ENCODE data around the gene SLC24A4. TPM values are rescaled to one million over a fixed set of nuclear protein-coding genes. Genes with fewer than 3 reads are reported as not detected.

SLC24A4 gene
- total RNA-seq, 4 donors from 2014 or later = 0.08 to 0.37 (median 0.22) TPM

DNA sequence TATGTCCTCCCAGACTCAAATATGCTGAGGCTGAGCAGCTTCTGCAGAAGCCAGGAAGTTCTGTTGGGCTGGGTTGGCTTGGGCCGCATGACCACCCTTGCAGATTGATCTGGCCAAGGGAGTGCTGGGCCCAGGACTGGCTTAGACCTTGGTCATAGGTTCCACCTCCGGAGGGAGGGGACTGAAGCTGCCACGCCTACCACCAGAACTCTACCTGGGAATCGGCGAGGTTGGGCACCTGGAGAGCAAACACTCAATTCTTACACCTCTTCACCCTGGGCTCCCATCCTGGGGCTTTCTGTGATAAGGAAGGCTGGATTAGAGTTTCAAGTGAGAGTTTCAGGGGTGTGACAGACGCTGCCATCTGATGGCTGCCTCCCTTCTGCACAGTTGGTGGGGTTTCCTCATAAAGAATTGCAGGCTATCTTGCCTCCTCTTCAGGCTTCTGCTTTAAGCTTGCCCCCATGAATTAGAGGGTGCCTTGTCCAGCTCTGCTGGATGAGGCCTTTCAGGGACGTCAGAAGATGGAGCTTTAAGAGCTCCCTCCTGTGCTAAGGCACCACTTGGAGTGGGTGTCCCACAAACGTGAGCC, 5.8 kb downstream of the SLC24A4 start:
- intact Hi-C loops (cut with DNase I; ENCODE audit: low total_unique reads) = no loop called here
- no peak for DNase-seq (ENCODE audit: low spot score in 2 of 2)
- no peak for TF ChIP-seq POLR2A (IDR thresholded peaks at IDR 0.05)
- TF ChIP-seq, protein P1, sequence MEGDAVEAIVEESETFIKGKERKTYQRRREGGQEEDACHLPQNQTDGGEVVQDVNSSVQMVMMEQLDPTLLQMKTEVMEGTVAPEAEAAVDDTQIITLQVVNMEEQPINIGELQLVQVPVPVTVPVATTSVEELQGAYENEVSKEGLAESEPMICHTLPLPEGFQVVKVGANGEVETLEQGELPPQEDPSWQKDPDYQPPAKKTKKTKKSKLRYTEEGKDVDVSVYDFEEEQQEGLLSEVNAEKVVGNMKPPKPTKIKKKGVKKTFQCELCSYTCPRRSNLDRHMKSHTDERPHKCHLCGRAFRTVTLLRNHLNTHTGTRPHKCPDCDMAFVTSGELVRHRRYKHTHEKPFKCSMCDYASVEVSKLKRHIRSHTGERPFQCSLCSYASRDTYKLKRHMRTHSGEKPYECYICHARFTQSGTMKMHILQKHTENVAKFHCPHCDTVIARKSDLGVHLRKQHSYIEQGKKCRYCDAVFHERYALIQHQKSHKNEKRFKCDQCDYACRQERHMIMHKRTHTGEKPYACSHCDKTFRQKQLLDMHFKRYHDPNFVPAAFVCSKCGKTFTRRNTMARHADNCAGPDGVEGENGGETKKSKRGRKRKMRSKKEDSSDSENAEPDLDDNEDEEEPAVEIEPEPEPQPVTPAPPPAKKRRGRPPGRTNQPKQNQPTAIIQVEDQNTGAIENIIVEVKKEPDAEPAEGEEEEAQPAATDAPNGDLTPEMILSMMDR (IDR thresholded peaks at IDR 0.05) = no peak
- WGBS, 2 donors = 78 to 94% methylated on average over 8 of the region's 8 CpGs
- H3K4me3 ChIP-seq (ENCODE audit: low read depth, poor library complexity, severe bottlenecking) = no peak overlapping the region

DNA sequence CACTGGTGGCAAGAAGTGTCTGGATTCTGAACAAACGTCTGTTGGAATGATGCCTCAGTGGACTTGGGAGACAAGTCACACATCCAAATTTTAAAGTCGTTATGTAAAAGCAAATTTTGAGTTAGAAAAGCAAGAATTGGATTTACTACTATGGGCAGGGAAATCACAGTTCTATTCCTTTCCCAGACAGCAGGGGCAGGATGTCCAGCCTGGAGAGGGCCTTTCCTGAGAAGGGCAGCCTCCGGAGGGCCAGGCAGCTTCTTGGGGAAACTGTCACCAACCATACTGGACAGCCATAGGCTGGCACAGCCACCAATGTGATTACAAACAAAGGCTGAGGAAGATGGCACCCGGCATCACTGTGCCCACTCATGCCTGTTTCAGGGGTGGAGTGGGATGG, 11.1 kb downstream of the SLC24A4 start:
- intact Hi-C loops (cut with DNase I; ENCODE audit: low total_unique reads) = no loop called here
- WGBS, 2 donors = 75 to 77% methylated on average over 4 of the region's 4 CpGs
- DNase-seq (ENCODE audit: low spot score in 2 of 2) = no peak
- no peak for TF ChIP-seq POLR2A (IDR thresholded peaks at IDR 0.05)
- TF ChIP-seq, protein P1 (IDR thresholded peaks at IDR 0.05) = no peak
- no peak overlapping the region for H3K4me3 ChIP-seq (ENCODE audit: low read depth, poor library complexity, severe bottlenecking)

DNA sequence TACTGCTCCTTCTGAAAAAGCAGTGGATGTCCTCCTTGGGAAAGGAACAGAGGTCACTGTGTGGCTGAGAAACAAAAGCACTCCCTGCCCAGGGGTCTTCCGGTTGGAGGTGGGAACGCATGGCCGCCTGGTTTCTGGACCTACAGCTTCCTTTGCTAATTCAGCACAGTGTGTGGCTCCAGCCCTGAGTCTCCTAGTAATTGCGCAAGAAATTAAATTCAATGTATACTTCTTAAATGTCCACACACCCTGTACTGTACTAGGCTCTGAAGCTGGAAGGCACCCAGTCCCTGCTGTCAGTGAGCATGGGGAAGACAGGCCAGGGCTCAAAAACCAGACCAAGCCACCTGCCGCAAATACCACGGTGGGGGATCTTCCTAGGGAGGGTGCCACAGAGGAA, 13.4 kb downstream of the SLC24A4 start:
- no peak overlapping the region for H3K4me3 ChIP-seq (ENCODE audit: low read depth, poor library complexity, severe bottlenecking)
- 87 to 98% methylated on average over 6 of the region's 6 CpGs for WGBS, 2 donors
- no peak for TF ChIP-seq POLR2A (IDR thresholded peaks at IDR 0.05)
- TF ChIP-seq, protein P1 (IDR thresholded peaks at IDR 0.05) = no peak
- DNase-seq (ENCODE audit: low spot score in 2 of 2) = no peak
- intact Hi-C loops (cut with DNase I; ENCODE audit: low total_unique reads) = no loop called here

DNA sequence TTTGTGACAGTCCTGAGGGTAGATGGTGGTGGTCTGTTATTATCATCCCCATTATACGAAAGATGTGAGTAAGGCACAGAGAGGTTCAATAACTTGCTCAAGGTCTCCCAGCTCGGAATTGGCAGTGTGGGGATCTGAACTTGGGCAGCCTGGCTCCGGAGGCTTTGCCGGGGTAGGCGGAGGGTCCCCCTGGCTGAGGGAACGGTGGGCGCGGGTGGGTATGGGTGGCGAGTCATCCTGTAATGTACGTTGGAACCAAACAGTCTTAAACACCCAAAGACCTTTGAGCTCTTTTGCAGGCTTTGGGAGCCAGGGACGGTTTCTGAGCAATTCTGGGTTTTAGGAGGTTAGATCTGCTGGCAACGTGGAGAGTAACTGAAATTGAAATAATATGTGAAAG, 16.5 kb downstream of the SLC24A4 start:
- DNase-seq (ENCODE audit: low spot score in 2 of 2) = no peak
- TF ChIP-seq, protein P1 (IDR thresholded peaks at IDR 0.05) = no peak
- TF ChIP-seq POLR2A (IDR thresholded peaks at IDR 0.05) = no peak
- 87 to 91% methylated on average over 12 of the region's 12 CpGs for WGBS, 2 donors

DNA sequence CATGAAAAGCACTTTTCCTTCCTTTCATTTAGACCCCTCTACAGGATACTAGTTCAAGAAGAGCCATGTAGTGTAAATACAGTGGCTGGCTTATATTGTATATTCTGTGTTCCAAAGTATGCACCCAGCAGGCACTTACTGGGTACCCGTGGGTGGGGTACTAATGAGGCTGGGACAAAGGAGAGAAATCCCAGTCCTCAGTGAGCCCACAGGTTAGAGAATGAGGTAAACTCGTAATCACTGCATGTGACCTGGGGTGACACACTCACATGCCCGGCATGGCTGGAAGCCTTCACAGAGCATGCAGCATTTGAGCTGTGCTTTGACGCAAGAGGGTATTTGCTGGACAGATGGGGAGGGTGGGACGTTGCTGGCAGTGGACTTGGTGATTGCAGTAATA, 17.1 kb downstream of the SLC24A4 start:
- intact Hi-C loops (cut with DNase I; ENCODE audit: low total_unique reads) = no loop called here
- TF ChIP-seq, protein P1 (IDR thresholded peaks at IDR 0.05) = no peak
- TF ChIP-seq POLR2A (IDR thresholded peaks at IDR 0.05) = no peak
- no peak overlapping the region for H3K4me3 ChIP-seq (ENCODE audit: low read depth, poor library complexity, severe bottlenecking)
- 73 to 82% methylated on average over 5 of the region's 5 CpGs for WGBS, 2 donors
- DNase-seq (ENCODE audit: low spot score in 2 of 2) = no peak

More for the DNA sequence above, 16.5 kb downstream of the SLC24A4 start:
- intact Hi-C loops (cut with DNase I; ENCODE audit: low total_unique reads) = no loop called here
- no peak overlapping the region for H3K4me3 ChIP-seq (ENCODE audit: low read depth, poor library complexity, severe bottlenecking)

DNA sequence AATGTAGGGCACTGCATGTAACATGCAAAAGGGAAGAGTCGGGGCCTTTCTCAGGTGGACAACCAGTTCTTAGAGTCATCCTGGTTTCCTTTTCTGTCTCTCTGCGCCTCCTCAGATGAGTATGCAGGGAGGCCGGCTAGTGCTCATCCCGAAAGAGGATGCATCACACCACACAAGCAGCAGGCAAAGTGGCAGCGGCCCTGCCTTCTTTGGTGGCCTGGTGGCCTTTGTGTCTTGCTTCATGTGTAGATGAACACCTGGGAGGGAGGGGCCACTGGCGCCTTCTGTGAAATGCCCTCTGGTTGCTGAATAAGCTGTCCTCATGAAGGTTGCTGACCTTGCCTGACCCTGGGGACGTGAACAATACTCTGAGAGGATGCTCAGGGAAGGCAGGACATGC, 18.0 kb downstream of the SLC24A4 start:
- WGBS, 2 donors = 81 to 88% methylated on average over 7 of the region's 7 CpGs
- intact Hi-C loops (cut with DNase I; ENCODE audit: low total_unique reads) = no loop called here
- TF ChIP-seq, protein P1 (IDR thresholded peaks at IDR 0.05) = no peak
- TF ChIP-seq POLR2A (IDR thresholded peaks at IDR 0.05) = no peak

More for the DNA sequence above, 18.0 kb downstream of the SLC24A4 start:
- no peak overlapping the region for H3K4me3 ChIP-seq (ENCODE audit: low read depth, poor library complexity, severe bottlenecking)
- no peak for DNase-seq (ENCODE audit: low spot score in 2 of 2)
